ENCODE data around the gene CDC20. TPM values are rescaled to one million over a fixed set of nuclear protein-coding genes. Genes with fewer than 3 reads are reported as not detected.

CDC20 gene
- polyA plus RNA-seq, 3 donors: 0.08 to 0.10 TPM; not detected in 1

DNA sequence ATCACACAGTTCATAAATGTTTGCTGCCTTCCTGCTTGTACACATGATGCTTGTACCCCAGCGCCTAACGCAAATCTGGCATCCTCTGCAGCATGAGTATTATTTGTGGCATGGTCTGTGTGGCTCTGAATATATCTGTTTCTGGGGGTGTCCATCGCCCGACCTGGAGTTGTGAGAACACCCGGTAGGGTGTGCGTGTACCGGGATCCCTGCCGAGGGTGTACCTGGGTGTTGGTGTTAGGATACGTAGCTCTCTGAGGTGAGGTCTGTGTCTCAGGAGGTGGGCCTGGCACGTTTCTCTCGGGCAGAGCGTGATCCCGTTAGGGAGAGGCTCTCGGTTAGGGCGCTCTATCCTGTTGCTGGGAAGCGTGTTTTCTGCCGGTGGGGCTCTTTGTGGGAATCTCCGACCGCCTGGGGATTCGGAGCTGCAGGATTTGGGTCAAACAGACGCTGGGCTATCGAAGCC is 10.4 kb upstream of the CDC20 start:
- Mint-ChIP-seq H3K27ac (no peak overlapping the region), H3K36me3 (no peaks in the 10 kb centered on the region), H3K4me1 (peaks cover 16% of the 10 kb centered on the region), H3K4me3 (peak overlapping the region; percentile 49 to 55), H3K27me3 (ENCODE audit: low read depth in 3 of 3) (peaks cover 2 to 5% (median 2%) of the 10 kb centered on the region in 3 donors), H3K9me3 (no peaks in the 10 kb centered on the region)
- Histone ChIP-seq H3K79me2 (ENCODE audit: insufficient read depth, low read length) (no peaks in the 10 kb centered on the region), H3K4me2 (replicated peaks; ENCODE audit: extremely low read depth, low read length, poor library complexity, severe bottlenecking) (peak overlapping the region; percentile 63), H3K36me3 (replicated peaks in 1 of 2; ENCODE audit: control insufficient read depth in 1 of 2, insufficient read depth in 2 of 2, low read length in 2 of 2) (no peaks in the 10 kb centered on the region), H3K9ac (ENCODE audit: insufficient read depth, low read length, poor library complexity, severe bottlenecking) (peak overlapping the region; percentile 46), H3K9me3 (replicated peaks in 1 of 2; ENCODE audit: control insufficient read depth in 1 of 2, insufficient read depth in 1 of 2, low read length in 2 of 2) (no peaks in the 10 kb centered on the region), H3K4me1 (ENCODE audit: control insufficient read depth in 1 of 2, insufficient read depth in 2 of 2, low read length in 2 of 2) (no peaks in the 10 kb centered on the region), H3K27me3 (ENCODE audit: control insufficient read depth in 2 of 2, insufficient read depth in 2 of 2, low read length in 2 of 2) (no peaks in the 10 kb centered on the region), H4K20me1 (ENCODE audit: insufficient read depth, low read length) (no peaks in the 10 kb centered on the region), H3K4me3 (replicated peaks in 1 of 3; ENCODE audit: low read depth in 2 of 3, low read length in 3 of 3) (peak overlapping the region in 1 of 3 experiments; percentile 63), H2AFZ (ENCODE audit: insufficient read depth, low read depth, low read length, poor library complexity, severe bottlenecking) (peak overlapping the region; percentile 61), H3K27ac (ENCODE audit: low read depth in 1 of 2, low read length in 2 of 2) (no peak overlapping the region)
- TF ChIP-seq, protein P1, sequence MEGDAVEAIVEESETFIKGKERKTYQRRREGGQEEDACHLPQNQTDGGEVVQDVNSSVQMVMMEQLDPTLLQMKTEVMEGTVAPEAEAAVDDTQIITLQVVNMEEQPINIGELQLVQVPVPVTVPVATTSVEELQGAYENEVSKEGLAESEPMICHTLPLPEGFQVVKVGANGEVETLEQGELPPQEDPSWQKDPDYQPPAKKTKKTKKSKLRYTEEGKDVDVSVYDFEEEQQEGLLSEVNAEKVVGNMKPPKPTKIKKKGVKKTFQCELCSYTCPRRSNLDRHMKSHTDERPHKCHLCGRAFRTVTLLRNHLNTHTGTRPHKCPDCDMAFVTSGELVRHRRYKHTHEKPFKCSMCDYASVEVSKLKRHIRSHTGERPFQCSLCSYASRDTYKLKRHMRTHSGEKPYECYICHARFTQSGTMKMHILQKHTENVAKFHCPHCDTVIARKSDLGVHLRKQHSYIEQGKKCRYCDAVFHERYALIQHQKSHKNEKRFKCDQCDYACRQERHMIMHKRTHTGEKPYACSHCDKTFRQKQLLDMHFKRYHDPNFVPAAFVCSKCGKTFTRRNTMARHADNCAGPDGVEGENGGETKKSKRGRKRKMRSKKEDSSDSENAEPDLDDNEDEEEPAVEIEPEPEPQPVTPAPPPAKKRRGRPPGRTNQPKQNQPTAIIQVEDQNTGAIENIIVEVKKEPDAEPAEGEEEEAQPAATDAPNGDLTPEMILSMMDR (IDR thresholded peaks at IDR 0.05): no peak
- WGBS (ENCODE audit: insufficient coverage): 92% methylated on average over 22 of the region's 22 CpGs
- no peak for DNase-seq
- intact Hi-C loops (cut with micrococcal nuclease): no loop called here

DNA sequence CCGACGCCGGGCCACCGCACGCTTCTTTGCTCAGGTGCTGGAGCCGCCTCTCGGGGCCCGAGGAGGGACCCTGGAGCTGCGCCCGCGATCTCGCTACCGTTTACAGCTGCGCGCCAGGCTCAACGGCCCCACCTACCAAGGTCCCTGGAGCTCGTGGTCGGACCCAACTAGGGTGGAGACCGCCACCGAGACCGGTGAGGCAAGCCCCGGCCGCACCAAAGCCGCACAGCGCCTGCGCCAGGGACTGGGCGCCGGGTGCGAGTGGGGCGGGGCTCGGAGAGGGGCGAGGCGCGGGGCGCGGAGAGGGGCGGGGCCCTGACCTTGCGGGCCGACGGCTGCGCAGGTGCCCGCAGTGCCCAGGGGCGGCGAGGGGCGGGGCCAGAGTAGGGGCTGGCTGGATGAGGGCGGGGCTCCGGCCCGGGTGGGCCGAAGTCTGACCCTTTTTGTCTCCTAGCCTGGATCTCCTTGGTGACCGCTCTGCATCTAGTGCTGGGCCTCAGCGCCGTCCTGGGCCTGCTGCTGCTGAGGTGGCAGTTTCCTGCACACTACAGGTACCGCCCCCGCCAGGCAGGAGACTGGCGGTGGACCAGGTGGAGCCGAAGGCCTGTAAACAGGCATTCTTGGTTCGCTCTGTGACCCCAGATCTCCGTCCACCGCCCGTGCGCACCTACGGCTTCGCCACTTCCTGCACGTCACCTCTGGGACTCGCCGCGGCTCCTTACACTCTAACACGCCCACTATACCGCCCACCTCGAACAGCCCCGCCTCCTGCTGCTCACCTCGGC is 9.8 kb upstream of the CDC20 start:
- no peaks in the 10 kb centered on the region for H3K9me3 ChIP-seq (replicated peaks in 1 of 2; ENCODE audit: control insufficient read depth in 1 of 2, insufficient read depth in 1 of 2, low read length in 2 of 2)
- Mint-ChIP-seq H3K27ac (peak overlapping the region in 5 of 7 donors; percentile 7 to 72 (median 43)), H3K9me3 (no peaks in the 10 kb centered on the region), H3K36me3 (no peaks in the 10 kb centered on the region), H3K4me3 (peak overlapping the region; percentile 77 to 88), H3K4me1 (peaks cover 16% of the 10 kb centered on the region), H3K27me3 (ENCODE audit: low read depth in 3 of 3) (peaks cover 2 to 5% (median 2%) of the 10 kb centered on the region in 3 donors)
- no peaks in the 10 kb centered on the region for H3K79me2 ChIP-seq (ENCODE audit: insufficient read depth, low read length)
- peak overlapping the region; percentile 63 for H3K4me2 ChIP-seq (replicated peaks; ENCODE audit: extremely low read depth, low read length, poor library complexity, severe bottlenecking)
- peak in 2 of 3 donors; percentile 12 for DNase-seq
- H3K27me3 ChIP-seq (ENCODE audit: control insufficient read depth in 2 of 2, insufficient read depth in 2 of 2, low read length in 2 of 2): no peaks in the 10 kb centered on the region
- no peak overlapping the region for H3K27ac ChIP-seq (ENCODE audit: low read depth in 1 of 2, low read length in 2 of 2)
- peak overlapping the region; percentile 46 for H3K9ac ChIP-seq (ENCODE audit: insufficient read depth, low read length, poor library complexity, severe bottlenecking)
- TF ChIP-seq, protein P1 (IDR thresholded peaks at IDR 0.05): no peak
- intact Hi-C loops (cut with micrococcal nuclease): no loop called here
- H4K20me1 ChIP-seq (ENCODE audit: insufficient read depth, low read length): no peaks in the 10 kb centered on the region
- no peaks in the 10 kb centered on the region for H3K36me3 ChIP-seq (replicated peaks in 1 of 2; ENCODE audit: control insufficient read depth in 1 of 2, insufficient read depth in 2 of 2, low read length in 2 of 2)
- 72% methylated on average over 71 of the region's 72 CpGs for WGBS (ENCODE audit: insufficient coverage)
- peak overlapping the region; percentile 18 to 63 (median 34) for H3K4me3 ChIP-seq (replicated peaks in 1 of 3; ENCODE audit: low read depth in 2 of 3, low read length in 3 of 3)
- no peaks in the 10 kb centered on the region for H3K4me1 ChIP-seq (ENCODE audit: control insufficient read depth in 1 of 2, insufficient read depth in 2 of 2, low read length in 2 of 2)
- peak overlapping the region; percentile 61 for H2AFZ ChIP-seq (ENCODE audit: insufficient read depth, low read depth, low read length, poor library complexity, severe bottlenecking)
